HepG2 (cell line): ENCODE results near the gene PPARA. TPM values are rescaled to one million over a fixed set of nuclear protein-coding genes. Genes with fewer than 3 reads are reported as not detected.
A peak's percentile ranks its signal among the peaks of the same experiment; 100 is the strongest.

ENCODE experiments used
- ARID5B ChIP-seq: IDR thresholded peaks from 2 replicates; pipeline ENCODE4 v1.4.0; 2020; ENCODE audit warnings: mild to moderate bottlenecking, missing genetic modification reagents
- CENPT ChIP-seq: sonication (generic); formaldehyde crosslinking; IDR thresholded peaks from 2 replicates; pipeline ENCODE4 v1.8.0; 2022; ENCODE audit warnings: low read depth, mild to moderate bottlenecking, moderate library complexity, missing genetic modification reagents
- DNMT3B ChIP-seq: conservative IDR thresholded peaks from 2 replicates; pipeline ENCODE4 v1.6.1; 2016; ENCODE audit warnings: missing biosample characterization, control low read depth
- FOSL2 ChIP-seq: sonication (generic); formaldehyde crosslinking; IDR thresholded peaks from 2 replicates; pipeline ENCODE4 v1.4.0; 2020; ENCODE audit warnings: missing genetic modification reagents
- GATAD1 ChIP-seq: IDR thresholded peaks from 2 replicates; pipeline ENCODE4 v1.6.1; 2016; ENCODE audit warnings: missing genetic modification reagents, missing compliant biosample characterization
- HNRNPL ChIP-seq: fragments of 200-400 bp; formaldehyde crosslinking; IDR thresholded peaks from 2 replicates; pipeline ENCODE4 v1.6.1; 2017; ENCODE audit warnings: mild to moderate bottlenecking, low read depth, low read length
- MLXIP ChIP-seq: sonication (generic); formaldehyde crosslinking; IDR thresholded peaks from 2 replicates; pipeline ENCODE4 v1.9.0; 2021; ENCODE audit warnings: missing genetic modification reagents, borderline replicate concordance
- NFKB2 ChIP-seq: sonication (generic); formaldehyde crosslinking; IDR thresholded peaks from 2 replicates; pipeline ENCODE4 v1.4.0; 2020; ENCODE audit warnings: missing genetic modification reagents, borderline replicate concordance
- NR0B2 ChIP-seq: sonication (generic); formaldehyde crosslinking; IDR thresholded peaks from 2 replicates; pipeline ENCODE4 v1.4.0; 2020; ENCODE audit warnings: mild to moderate bottlenecking, missing genetic modification reagents
- PHF21A ChIP-seq: sonication (generic); formaldehyde crosslinking; IDR thresholded peaks from 2 replicates; pipeline ENCODE4 v1.5.0; 2020; ENCODE audit warnings: mild to moderate bottlenecking, missing genetic modification reagents
- RXRA ChIP-seq: sonication (generic); formaldehyde crosslinking; IDR thresholded peaks from 2 replicates; pipeline ENCODE4 v1.5.1; 2020; ENCODE audit warnings: missing genetic modification reagents
- SIX1 ChIP-seq: sonication (generic); formaldehyde crosslinking; IDR thresholded peaks from 2 replicates; pipeline ENCODE4 v1.4.0; 2020; ENCODE audit warnings: missing genetic modification reagents, borderline replicate concordance
- SNRNP70 ChIP-seq: fragments of 200-400 bp; formaldehyde crosslinking; IDR thresholded peaks from 2 replicates; pipeline ENCODE4 v1.6.1; 2017; ENCODE audit warnings: mild to moderate bottlenecking, low read depth, low read length, moderate library complexity
- STAT5B ChIP-seq: sonication (generic); formaldehyde crosslinking; IDR thresholded peaks from 2 replicates; pipeline ENCODE4 v1.4.0; 2020; ENCODE audit warnings: missing genetic modification reagents
- ZBTB7B ChIP-seq: sonication (generic); formaldehyde crosslinking; IDR thresholded peaks from 2 replicates; pipeline ENCODE4 v1.4.0; 2020; ENCODE audit warnings: missing genetic modification reagents
- ZFP62 ChIP-seq: sonication (generic); formaldehyde crosslinking; IDR thresholded peaks from 2 replicates; pipeline ENCODE4 v1.4.0; 2020; ENCODE audit warnings: missing genetic modification reagents
- ZFYVE20 ChIP-seq: sonication (generic); formaldehyde crosslinking; IDR thresholded peaks from 2 replicates; pipeline ENCODE4 v1.8.0; 2023; ENCODE audit warnings: low read depth, mild to moderate bottlenecking, moderate library complexity, missing genetic modification reagents, borderline replicate concordance
- ZNF18 ChIP-seq: sonication (generic); formaldehyde crosslinking; IDR thresholded peaks from 2 replicates; pipeline ENCODE4 v1.8.0; 2022; ENCODE audit warnings: mild to moderate bottlenecking, missing genetic modification reagents; ENCODE audit not compliant: insufficient replicate concordance
- ZNF564 ChIP-seq: sonication (generic); formaldehyde crosslinking; IDR thresholded peaks from 2 replicates; pipeline ENCODE4 v1.8.1; 2023; ENCODE audit warnings: mild to moderate bottlenecking, missing genetic modification reagents
- ZSCAN21 ChIP-seq: sonication (generic); formaldehyde crosslinking; IDR thresholded peaks from 2 replicates; pipeline ENCODE4 v1.8.0; 2022; ENCODE audit warnings: mild to moderate bottlenecking, missing genetic modification reagents, moderate library complexity, borderline replicate concordance
- ZZZ3 ChIP-seq: sonication (generic); formaldehyde crosslinking; IDR thresholded peaks from 2 replicates; pipeline ENCODE4 v1.4.0; 2020; ENCODE audit warnings: missing genetic modification reagents, mild to moderate bottlenecking, borderline replicate concordance
- polyA plus RNA-seq, 8 experiments: library from polyadenylated mRNA; depleted of rRNA in 3 of 8; stranded (reverse) in 7 of 8; unstranded in 1 of 8; fragments of >200 nt; fragmentation: Illumina TruSeq in 4 of 8; extraction: Trizol in 4 of 8; gene quantifications; 2 replicates each; pipeline versions ENCODE4 v1.2.1 to v1.2.3, GENCODE V29; 2011 to 2016; ENCODE audit warnings: low read depth in 4 of 8, missing spikeins in 1 of 8, mixed read lengths in 1 of 8; ENCODE audit not compliant: insufficient read depth in 1 of 8
- total RNA-seq, 5 experiments: library from RNA; depleted of rRNA; stranded (reverse); fragments of >200 nt; fragmentation: Illumina TruSeq; extraction: Trizol; gene quantifications; 2 replicates each; pipeline ENCODE4 v1.2.3, GENCODE V29; 2016; ENCODE audit warnings: low read depth in 1 of 5

PPARA gene
- total and polyA plus RNA-seq, 2 of the 13 experiments (the other 11 are each of a cell fraction or from before 2014, with no cell fraction given): 18.2 to 24.7 TPM

- TF ChIP-seq ARID5B (CRISPR knock-in tag): peak; percentile 80
- TF ChIP-seq GATAD1 (CRISPR knock-in tag): peak; percentile 71
- peak; percentile 93 for TF ChIP-seq RXRA (CRISPR knock-in tag)
- no peak; the same call in 1 of the 2 replicates for TF ChIP-seq ZZZ3 (CRISPR knock-in tag)
- no peak for TF ChIP-seq SNRNP70
- no peak for TF ChIP-seq SIX1 (CRISPR knock-in tag)
- TF ChIP-seq ZBTB7B: peak; percentile 90
- TF ChIP-seq MLXIP (CRISPR knock-in tag): no peak
- TF ChIP-seq PHF21A (CRISPR knock-in tag): peak; percentile 69; the same call in 1 of the 2 replicates
- TF ChIP-seq ZFYVE20 (CRISPR knock-in tag): no peak
- TF ChIP-seq NFKB2 (CRISPR knock-in tag): no peak
- TF ChIP-seq ZFP62 (CRISPR knock-in tag): no peak
- no peak for TF ChIP-seq DNMT3B (CRISPR knock-in tag)
- TF ChIP-seq NR0B2 (CRISPR knock-in tag): no peak
- TF ChIP-seq STAT5B (CRISPR knock-in tag): no peak
- TF ChIP-seq ZNF18 (CRISPR knock-in tag): no peak
- TF ChIP-seq CENPT (CRISPR knock-in tag): no peak
- peak; percentile 58; the same call in 1 of the 2 replicates for TF ChIP-seq ZSCAN21
- peak; percentile 87 for TF ChIP-seq HNRNPL
- peak; percentile 50 for TF ChIP-seq FOSL2 (CRISPR knock-in tag)
- 0 out of 2 replicates have a peak, but pooled peaks have one; percentile 25 for TF ChIP-seq ZNF564 (CRISPR knock-in tag)
These were observed 2.7 kb upstream of the PPARA start (continued) for GRCh38 chr22:46147471-46148267.
